HUES64 (cell line): Measurements from ENCODE around the gene GOLGA8M.
"Not testable (repeated sequence)": the region's sequence is repeated elsewhere in the genome, so short reads cannot be mapped to it uniquely, and the experiment has no call there.

ENCODE experiments used
- H3K27ac ChIP-seq: 2 replicates; pipeline ENCODE4 v1.7.0; 2013; ENCODE audit warnings: low read depth, low read length, inconsistent platforms
- H3K27me3 ChIP-seq: 2 replicates; pipeline ENCODE4 v1.6.1; 2013; ENCODE audit warnings: mild to moderate bottlenecking, low read length; ENCODE audit not compliant: insufficient read depth
- H3K36me3 ChIP-seq: 2 replicates; pipeline ENCODE4 v1.6.1; 2013; ENCODE audit warnings: mild to moderate bottlenecking, low read length; ENCODE audit not compliant: insufficient read depth
- H3K4me1 ChIP-seq: 2 replicates; pipeline ENCODE4 v1.6.1; 2013; ENCODE audit warnings: mild to moderate bottlenecking, low read length, moderate library complexity; ENCODE audit not compliant: insufficient read depth
- H3K4me3 ChIP-seq: 2 replicates; pipeline ENCODE4 v1.5.1; 2013; ENCODE audit warnings: mild to moderate bottlenecking, low read length, moderate library complexity
- H3K9ac ChIP-seq: 2 replicates; pipeline ENCODE4 v1.6.1; 2013; ENCODE audit warnings: mild to moderate bottlenecking, low read depth, low read length
- H3K9me3 ChIP-seq: 2 replicates; pipeline ENCODE4 v1.6.1; 2013; ENCODE audit warnings: low read depth, low read length; ENCODE audit not compliant: insufficient read depth
- WGBS: fragments of 150-250, 120-280 bp; methylation state at CpG from one replicate; pipeline ENCODE4 v1.1.7; 2013; ENCODE audit warnings: missing lambda C conversion rate; 5-methylcytosine and 5-hydroxymethylcytosine counted together

GOLGA8M gene

DNA sequence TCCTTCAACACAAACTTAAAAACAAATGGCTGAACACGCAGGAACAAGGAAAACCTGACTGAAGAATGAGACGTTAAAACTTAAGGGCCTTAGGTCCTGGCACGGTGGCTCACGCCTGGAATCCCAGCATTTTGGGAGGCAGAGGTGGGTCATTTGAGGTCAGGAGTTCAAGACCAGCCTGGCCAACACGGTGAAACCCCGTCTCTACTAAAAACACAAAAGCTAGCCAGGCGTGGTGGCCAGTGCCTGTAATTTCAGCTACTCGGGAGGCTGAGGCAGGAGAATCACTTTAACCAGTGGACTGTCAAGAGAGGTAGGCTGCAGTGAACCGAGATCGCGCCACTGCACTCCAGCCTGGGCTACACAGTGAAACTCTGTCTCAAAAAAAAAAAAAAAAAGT is 6.4 kb upstream of the GOLGA8M start:
- H3K27me3 ChIP-seq, H3K27ac ChIP-seq, H3K9me3 ChIP-seq, H3K4me3 ChIP-seq, H3K36me3 ChIP-seq, H3K4me1 ChIP-seq, H3K9ac ChIP-seq: not testable (repeated sequence)
- 93% methylated on average over 11 of the region's 11 CpGs for WGBS

DNA sequence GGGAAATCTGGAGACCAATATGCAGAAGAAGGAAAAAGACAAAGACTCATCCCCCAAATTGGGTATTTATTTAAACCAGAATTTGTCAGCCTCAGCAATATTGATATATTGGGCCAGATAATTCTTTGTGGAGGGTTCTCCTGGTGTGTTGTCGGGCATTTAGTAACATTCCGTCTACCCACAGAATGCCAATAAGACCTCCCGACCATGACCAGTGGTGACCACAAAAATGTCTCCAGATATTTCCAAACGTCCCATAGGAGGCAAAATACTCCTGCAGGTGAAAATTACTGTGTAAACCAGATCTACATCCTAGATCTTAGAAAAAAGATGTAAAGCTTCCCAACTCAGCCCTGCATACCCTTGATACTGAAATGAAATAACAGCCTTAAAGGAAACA is 2.0 kb upstream of the GOLGA8M start:
- not testable (repeated sequence) for H3K4me3 ChIP-seq, H3K4me1 ChIP-seq, H3K27ac ChIP-seq, H3K36me3 ChIP-seq, H3K9me3 ChIP-seq, H3K27me3 ChIP-seq, H3K9ac ChIP-seq
- 86% methylated on average over 4 of the region's 4 CpGs for WGBS

DNA sequence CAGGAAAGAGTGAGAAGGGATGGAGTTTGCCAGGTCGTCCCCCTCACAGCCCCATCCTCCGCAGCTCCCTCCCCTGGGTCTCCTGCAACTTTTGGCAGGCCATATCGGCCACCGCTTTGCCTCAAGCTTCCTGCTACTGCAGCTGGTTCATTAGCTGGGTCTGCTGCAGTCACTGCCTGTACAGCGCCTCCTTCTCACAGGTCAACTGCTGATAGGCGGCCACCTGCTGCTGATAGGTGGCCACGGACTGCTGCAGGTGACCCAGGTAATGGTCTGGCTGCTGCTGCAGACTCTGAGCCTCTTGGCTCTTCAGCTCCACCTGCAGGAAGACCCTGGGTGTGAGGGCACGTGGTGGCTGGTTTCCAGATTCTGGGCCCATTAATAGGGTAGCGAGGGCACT is 8.3 kb downstream of the GOLGA8M start:
- WGBS: 75% methylated on average over 6 of the region's 9 CpGs
- not testable (repeated sequence) for H3K9me3 ChIP-seq, H3K36me3 ChIP-seq, H3K4me1 ChIP-seq, H3K27ac ChIP-seq, H3K27me3 ChIP-seq, H3K4me3 ChIP-seq, H3K9ac ChIP-seq

DNA sequence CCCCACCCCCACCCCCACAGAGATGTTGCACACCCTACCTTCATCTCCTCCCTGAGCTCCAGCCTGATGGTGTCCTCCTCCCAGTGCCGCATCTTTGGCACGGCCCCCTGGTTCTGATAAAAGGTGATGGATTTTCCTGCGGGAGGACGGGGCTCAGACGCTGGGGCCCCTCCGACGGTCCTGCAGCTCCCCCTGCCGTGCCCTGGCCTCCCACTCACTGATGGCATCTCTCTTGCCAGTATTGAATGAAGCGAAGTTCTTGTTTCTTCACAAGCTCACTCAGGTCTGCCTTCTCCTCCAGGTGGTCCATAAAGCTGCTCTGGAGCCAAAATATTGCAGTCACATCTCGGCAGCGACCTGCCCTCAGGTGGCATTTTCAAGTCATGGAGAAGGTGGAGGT is 9.8 kb downstream of the GOLGA8M start:
- not testable (repeated sequence) for H3K27ac ChIP-seq, H3K4me1 ChIP-seq, H3K9ac ChIP-seq, H3K36me3 ChIP-seq, H3K4me3 ChIP-seq, H3K27me3 ChIP-seq, H3K9me3 ChIP-seq
- 74% methylated on average over 9 of the region's 11 CpGs for WGBS

DNA sequence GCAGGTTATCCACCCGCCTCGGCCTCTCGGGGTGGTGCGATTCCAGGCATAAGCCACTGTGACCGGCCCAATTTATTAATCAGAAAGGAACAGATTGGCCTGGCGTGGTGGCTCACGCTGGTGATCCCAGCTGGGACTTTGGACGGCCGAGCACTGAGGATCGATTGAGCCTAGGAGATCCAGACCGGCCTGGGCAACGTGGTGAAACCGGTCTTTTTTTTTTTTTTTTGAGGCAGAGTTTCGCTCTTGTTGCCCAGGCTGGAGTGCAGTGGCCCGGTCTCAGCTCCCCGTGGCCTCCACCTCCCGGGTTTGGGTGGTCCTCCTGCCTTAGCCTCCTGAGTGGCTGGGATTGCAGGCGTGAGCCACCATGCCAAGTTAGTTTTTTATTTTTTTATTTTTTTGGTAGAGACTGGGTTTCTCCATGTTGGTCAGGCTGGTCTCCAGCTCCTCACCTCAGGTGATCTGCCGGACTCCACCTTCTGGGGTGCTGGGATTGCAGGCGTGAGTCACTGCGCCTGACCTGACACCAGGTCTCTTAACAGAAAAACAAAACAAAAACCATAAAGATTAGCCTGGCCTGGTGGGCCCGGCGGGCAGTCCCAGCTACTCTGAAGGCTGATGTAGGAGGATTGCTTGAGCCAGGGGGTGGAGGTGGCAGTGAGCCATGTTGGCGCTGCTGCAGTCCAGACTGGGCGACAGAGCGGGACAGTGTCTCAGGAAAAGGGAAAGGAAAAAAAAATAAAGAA is 18.0 kb downstream of the GOLGA8M start:
- H3K27me3 ChIP-seq, H3K9me3 ChIP-seq, H3K36me3 ChIP-seq, H3K4me1 ChIP-seq, H3K9ac ChIP-seq, H3K4me3 ChIP-seq, H3K27ac ChIP-seq: not testable (repeated sequence)
- 94% methylated on average over 26 of the region's 26 CpGs for WGBS

DNA sequence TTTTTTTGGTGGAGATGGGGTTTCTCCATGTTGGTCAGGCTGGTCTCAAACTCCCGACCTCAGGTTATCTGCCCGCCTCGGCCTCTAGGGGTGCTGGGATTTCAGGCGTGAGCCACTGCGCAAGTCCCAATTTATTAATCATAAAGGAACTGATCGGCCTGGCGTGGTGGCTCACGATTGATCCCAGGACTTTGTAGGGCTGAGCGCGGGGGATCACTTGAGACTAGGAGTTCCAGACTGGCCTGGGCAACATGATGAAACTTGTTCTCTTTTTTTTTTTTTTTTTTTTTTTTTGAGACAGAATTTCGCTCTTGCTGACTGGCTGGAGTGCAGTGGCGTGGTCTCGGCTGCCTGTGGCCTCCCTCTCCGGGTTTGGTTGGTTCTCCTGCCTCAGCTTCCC is 19.2 kb downstream of the GOLGA8M start:
- not testable (repeated sequence) for H3K4me3 ChIP-seq, H3K9me3 ChIP-seq, H3K36me3 ChIP-seq, H3K9ac ChIP-seq, H3K27me3 ChIP-seq, H3K27ac ChIP-seq, H3K4me1 ChIP-seq
- WGBS: 95% methylated on average over 13 of the region's 14 CpGs

DNA sequence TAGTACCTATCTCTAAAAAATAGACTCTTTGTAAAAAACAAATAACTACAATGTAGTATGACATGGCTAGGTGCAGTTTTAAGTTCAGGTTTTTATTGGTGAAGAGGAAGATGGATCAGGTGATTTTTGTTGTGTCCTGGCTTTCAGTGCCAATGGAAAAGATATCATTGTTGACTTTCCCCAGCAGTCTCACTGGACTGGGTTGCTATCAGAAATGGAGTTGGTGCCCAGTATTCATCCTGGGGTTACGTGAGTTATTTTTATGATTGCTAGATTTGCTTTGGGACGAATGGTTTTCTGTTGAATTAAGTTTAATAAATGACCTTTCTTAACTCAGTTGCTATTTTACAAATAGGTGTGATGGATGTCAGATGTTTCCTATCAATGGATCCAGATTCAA is 38.7 kb downstream of the GOLGA8M start:
- not testable (repeated sequence) for H3K27me3 ChIP-seq, H3K4me3 ChIP-seq, H3K27ac ChIP-seq, H3K9ac ChIP-seq, H3K9me3 ChIP-seq, H3K36me3 ChIP-seq, H3K4me1 ChIP-seq
- WGBS: no CpG with 5 or more reads among the region's 2 CpGs

DNA sequence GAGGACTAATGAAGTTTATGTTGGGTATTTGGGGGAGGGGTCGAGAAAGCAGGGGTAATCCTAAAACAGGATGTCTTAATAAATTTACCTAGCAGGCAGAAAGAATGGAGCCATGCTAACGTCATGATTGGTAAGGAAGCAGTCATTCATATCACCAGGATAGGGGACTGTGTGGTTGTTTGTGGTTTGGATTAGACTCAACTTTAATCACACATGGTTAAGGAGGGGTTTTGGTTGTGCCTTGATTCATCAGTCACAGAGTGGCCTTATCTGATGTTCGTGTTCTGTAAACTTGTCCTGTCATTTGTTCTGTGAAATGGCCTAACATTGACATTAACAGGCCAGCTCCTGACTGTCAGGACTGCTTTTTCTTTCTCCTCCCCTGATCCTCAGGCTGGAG is 40.1 kb downstream of the GOLGA8M start:
- H3K27ac ChIP-seq, H3K9ac ChIP-seq, H3K4me3 ChIP-seq, H3K4me1 ChIP-seq, H3K36me3 ChIP-seq, H3K9me3 ChIP-seq, H3K27me3 ChIP-seq: not testable (repeated sequence)
- no CpG with 5 or more reads among the region's 3 CpGs for whole genome bisulfite sequencing

DNA sequence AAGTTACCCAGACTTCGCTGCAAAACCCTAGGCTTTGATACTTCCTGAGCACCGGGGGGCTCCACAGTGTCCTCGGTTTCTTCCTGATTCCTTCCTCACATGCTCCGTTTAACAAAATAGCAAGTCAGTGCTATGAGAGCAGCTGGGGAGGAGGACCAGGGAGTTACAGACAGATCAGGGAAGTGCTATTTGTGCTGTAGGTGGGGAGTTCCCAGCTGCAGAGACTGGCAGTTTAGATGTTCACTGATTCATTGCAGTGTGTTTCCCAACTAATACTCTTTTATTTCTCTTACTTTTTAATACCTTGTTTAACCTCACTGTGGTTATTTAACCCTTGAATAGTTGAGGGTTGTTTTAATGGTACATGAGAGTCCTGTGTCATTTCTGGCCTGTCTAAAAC is 45.8 kb downstream of the GOLGA8M start:
- not testable (repeated sequence) for H3K27ac ChIP-seq, H3K27me3 ChIP-seq, H3K9ac ChIP-seq, H3K4me1 ChIP-seq, H3K4me3 ChIP-seq, H3K36me3 ChIP-seq, H3K9me3 ChIP-seq
- WGBS: no CpG with 5 or more reads among the region's 4 CpGs

DNA sequence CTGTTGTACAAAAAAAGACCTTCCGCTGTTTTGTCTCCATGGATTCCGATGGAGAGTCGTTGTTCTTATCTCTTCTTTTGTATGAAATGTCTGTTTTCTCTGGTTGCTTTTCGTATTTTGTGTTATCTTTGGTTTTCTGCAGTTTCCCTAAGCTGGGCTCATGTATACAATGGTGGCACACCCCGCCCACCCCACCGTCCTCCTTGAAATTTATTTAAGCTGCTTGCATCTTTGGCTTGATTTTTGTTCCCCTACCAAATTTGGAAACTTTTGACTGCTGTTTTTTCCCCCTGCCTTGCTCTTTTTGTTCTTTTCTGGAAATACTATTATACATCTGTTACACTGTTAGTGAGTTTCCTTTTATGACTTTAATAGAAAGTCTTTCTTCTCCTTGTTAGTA is 47.6 kb downstream of the GOLGA8M start:
- H3K9ac ChIP-seq, H3K27ac ChIP-seq, H3K36me3 ChIP-seq, H3K9me3 ChIP-seq, H3K4me3 ChIP-seq, H3K27me3 ChIP-seq, H3K4me1 ChIP-seq: not testable (repeated sequence)
- 96% methylated on average over 3 of the region's 6 CpGs for WGBS

DNA sequence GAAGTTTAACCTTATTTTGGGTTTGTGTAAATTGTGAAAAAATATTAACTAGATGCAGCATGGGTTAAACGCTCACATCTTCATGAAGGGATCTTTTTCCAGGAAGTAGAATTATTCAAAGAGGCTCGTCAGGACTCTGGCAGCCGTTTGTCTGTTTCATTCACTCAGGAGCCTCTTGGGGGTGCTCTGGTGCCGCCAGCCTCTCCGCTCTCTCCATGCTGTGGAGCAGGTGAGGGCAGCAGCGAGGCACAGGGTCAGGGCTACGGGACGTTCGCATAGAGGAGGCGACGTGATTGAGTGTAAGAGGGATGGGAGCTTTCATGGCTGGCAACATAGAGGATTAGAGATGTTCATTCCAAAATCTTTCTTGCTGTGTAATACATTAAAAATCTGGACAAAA is 48.5 kb downstream of the GOLGA8M start:
- not testable (repeated sequence) for H3K4me3 ChIP-seq, H3K9me3 ChIP-seq, H3K9ac ChIP-seq, H3K27ac ChIP-seq, H3K4me1 ChIP-seq, H3K36me3 ChIP-seq, H3K27me3 ChIP-seq
- WGBS: no CpG with 5 or more reads among the region's 11 CpGs

DNA sequence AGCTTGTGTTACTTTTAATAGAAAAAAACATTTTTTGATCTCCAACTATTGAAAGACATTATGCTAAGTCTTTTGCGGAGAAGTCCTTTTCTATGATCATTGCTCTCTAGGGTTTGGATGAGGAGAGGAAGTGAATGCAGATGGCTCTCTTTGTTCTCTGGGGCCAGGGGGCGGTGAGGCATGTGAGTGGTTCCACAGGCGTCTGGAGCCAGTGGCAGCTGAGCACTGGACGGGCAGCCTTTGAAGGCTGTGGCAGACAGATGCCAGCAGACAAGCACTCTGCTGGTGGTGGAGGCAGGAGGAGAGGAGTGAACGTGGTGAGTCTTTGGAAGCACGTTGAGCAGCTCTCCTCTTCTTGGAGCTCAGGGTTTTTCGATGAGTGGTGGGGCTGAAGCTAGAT is 51.5 kb downstream of the GOLGA8M start:
- not testable (repeated sequence) for H3K36me3 ChIP-seq, H3K4me1 ChIP-seq, H3K9me3 ChIP-seq, H3K9ac ChIP-seq, H3K27me3 ChIP-seq, H3K4me3 ChIP-seq, H3K27ac ChIP-seq
- whole genome bisulfite sequencing: no CpG with 5 or more reads among the region's 7 CpGs
